ENCODE results near the gene TFPT. TPM values are rescaled to one million over a fixed set of nuclear protein-coding genes. Genes with fewer than 3 reads are reported as not detected.
A peak's percentile ranks its signal among the peaks of the same experiment; 100 is the strongest.

Gene TFPT
- total and polyA plus RNA-seq, 2 of the 4 experiments (the other 2 are of a cell fraction): 7.9 to 17.1 TPM

DNA sequence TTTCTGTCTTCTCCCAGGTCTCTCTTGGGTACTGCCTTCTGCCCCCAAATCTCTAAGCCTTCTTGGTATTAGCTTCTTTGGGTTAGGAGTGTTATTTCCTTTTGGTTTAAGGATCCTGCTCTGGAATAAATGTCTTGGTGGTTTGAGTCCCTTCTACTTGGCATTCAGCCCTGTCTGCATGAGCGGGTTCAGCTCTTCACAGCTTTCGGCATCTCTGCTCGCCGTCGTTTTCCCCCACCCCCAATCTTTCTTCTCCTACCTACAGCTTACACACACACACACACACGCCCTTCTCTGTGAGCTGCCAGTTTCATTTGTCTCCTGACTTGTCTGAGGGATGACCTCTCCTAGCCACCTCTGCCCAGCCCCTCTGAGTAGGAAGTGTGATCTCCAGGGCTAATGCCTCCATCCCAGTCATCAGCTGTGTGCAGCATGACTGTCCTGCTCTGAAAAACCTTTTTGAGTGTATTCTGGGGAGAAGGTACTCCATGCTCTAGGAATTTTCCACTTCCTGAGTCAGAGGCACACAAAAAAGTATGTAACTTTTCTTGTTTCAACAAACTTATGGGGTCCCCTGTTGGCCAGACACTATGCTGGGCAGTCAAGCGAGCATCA, 26.8 kb upstream of the TFPT start:
- no TSS peak for BruUV-seq (replicated peaks)
- no peak overlapping the region for H4K91ac ChIP-seq (ENCODE audit: insufficient read depth, low read depth, low read length)
- dilution Hi-C loops (cut with HindIII; ENCODE audit: low sequenced_read_pairs, unreplicated experiment): no loop called here
- H3K27ac ChIP-seq (ENCODE audit: insufficient read depth, low read length): no peak overlapping the region
- H3K18ac ChIP-seq (ENCODE audit: low read depth, low read length): no peak overlapping the region
- DNase-seq: peak; percentile 46
- intact Hi-C loops (cut with micrococcal nuclease): no loop called here
- H4K8ac ChIP-seq (ENCODE audit: low read depth in 2 of 2, low read length in 2 of 2): no peak overlapping the region
- H4K20me1 ChIP-seq (ENCODE audit: insufficient read depth, low read length): peaks cover 63% of the 10 kb centered on the region
- no peak overlapping the region for H2BK15ac ChIP-seq (ENCODE audit: low read depth, low read length)
- H2AK5ac ChIP-seq (ENCODE audit: low read depth, low read length): no peak overlapping the region
- CTCF ChIA-PET: no interaction called here
- POLR2A ChIA-PET (ENCODE audit: unreplicated experiment): interaction anchor here (0.9 kb wide), 1 partner anchor 17 kb away, joined by 3 read pairs; the partner anchor contains the start of gene LENG1
- no peaks in the 10 kb centered on the region for H3K9me3 ChIP-seq (ENCODE audit: control insufficient read depth, insufficient read depth, low read length)
- no peak overlapping the region for H3K4me2 ChIP-seq (ENCODE audit: low read depth, low read length)
- H3K4me3 ChIP-seq (ENCODE audit: insufficient read depth, low read depth, low read length): no peak overlapping the region
- H3K36me3 ChIP-seq (ENCODE audit: control insufficient read depth, insufficient read depth, low read length): peaks cover 58% of the 10 kb centered on the region
- no peak overlapping the region for H2BK120ac ChIP-seq (ENCODE audit: low read depth, low read length)
- no peak overlapping the region for H3K9ac ChIP-seq (ENCODE audit: low read depth, low read length)
- no peaks in the 10 kb centered on the region for H3K27me3 ChIP-seq (ENCODE audit: control insufficient read depth, insufficient read depth, low read length)
- no peak overlapping the region for H2BK20ac ChIP-seq (ENCODE audit: low read depth, low read length)
- no peak overlapping the region for H2AK9ac ChIP-seq (replicated peaks; ENCODE audit: low read depth, low read length, poor library complexity)
- H3K14ac ChIP-seq (replicated peaks; ENCODE audit: low read depth, low read length): no peak overlapping the region
- H2AFZ ChIP-seq (replicated peaks; ENCODE audit: low read length, poor library complexity): no peak overlapping the region
- H3K9me1 ChIP-seq (ENCODE audit: insufficient read depth, low read length): peaks cover 16% of the 10 kb centered on the region
- no peak overlapping the region for H4K5ac ChIP-seq (ENCODE audit: low read depth, low read length)
- no peak overlapping the region for H3K56ac ChIP-seq (ENCODE audit: extremely low read depth, insufficient read depth, low read length)
- H3K4me1 ChIP-seq (ENCODE audit: control insufficient read depth, insufficient read depth, low read length): peaks cover 6% of the 10 kb centered on the region
- H3K23ac ChIP-seq (ENCODE audit: low read depth, low read length): no peak overlapping the region
- no peak overlapping the region for H2BK5ac ChIP-seq (ENCODE audit: low read depth, low read length, poor library complexity, severe bottlenecking)
- 83% methylated on average over 5 of the region's 7 CpGs; no CpG with 5 or more reads in 1 of the 2 experiments for WGBS, 2 experiments (ENCODE audit: extremely low coverage in 2 of 2, insufficient read length in 1 of 2)
- TF ChIP-seq POLR2A (IDR thresholded peaks at IDR 0.05; ENCODE audit: low read depth, low read length) (no peak), BHLHE40 (IDR thresholded peaks at IDR 0.05; ENCODE audit: low read depth, low read length) (no peak)
- TF ChIP-seq, protein P1, sequence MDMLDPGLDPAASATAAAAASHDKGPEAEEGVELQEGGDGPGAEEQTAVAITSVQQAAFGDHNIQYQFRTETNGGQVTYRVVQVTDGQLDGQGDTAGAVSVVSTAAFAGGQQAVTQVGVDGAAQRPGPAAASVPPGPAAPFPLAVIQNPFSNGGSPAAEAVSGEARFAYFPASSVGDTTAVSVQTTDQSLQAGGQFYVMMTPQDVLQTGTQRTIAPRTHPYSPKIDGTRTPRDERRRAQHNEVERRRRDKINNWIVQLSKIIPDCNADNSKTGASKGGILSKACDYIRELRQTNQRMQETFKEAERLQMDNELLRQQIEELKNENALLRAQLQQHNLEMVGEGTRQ (IDR thresholded peaks at IDR 0.05; ENCODE audit: low read depth, low read length): no peak
- H3K4ac ChIP-seq (ENCODE audit: low read depth, low read length): no peak overlapping the region
- no peak for ATAC-seq (ENCODE audit: low read depth)
- in situ Hi-C loops (cut with MboI; ENCODE audit: low sequenced_read_pairs): loop anchor here (25.0 kb wide), 1 partner anchor 1520 kb away; the partner anchor contains the start of gene U2AF2
- peaks cover 20 to 65% of the 10 kb centered on the region in 2 experiments for H3K79me1 ChIP-seq (ENCODE audit: low read depth in 1 of 2, low read length in 2 of 2)

Measured in IMR-90 (cell line).